Mesenchymal stem cell (in vitro differentiated cells and primary cell): ENCODE data around the gene PEX19.

Source experiments
- DNase-seq: peaks from one replicate; pipeline ENCODE4 v3.0.0-alpha.2; 2013
- H2AFZ ChIP-seq: one replicate; pipeline ENCODE4 v1.6.1; 2013; ENCODE audit warnings: low read depth, mild to moderate bottlenecking, control low read depth, inconsistent platforms, low read length, moderate library complexity
- H2AK5ac ChIP-seq: 2 replicates; pipeline ENCODE4 v1.6.1; 2013; ENCODE audit warnings: low read length, moderate library complexity, mild to moderate bottlenecking, inconsistent platforms; ENCODE audit not compliant: severe bottlenecking
- H2BK120ac ChIP-seq: one replicate; pipeline ENCODE4 v1.6.1; 2013; ENCODE audit warnings: low read depth, mild to moderate bottlenecking, inconsistent platforms, low read length, moderate library complexity
- H2BK12ac ChIP-seq, 2 experiments: one replicate each; pipeline ENCODE4 v1.6.1; 2013; ENCODE audit warnings: inconsistent platforms in 2 of 2, low read length in 2 of 2, mild to moderate bottlenecking in 2 of 2, moderate library complexity in 2 of 2, control low read depth in 1 of 2
- H2BK15ac ChIP-seq: one replicate; pipeline ENCODE4 v1.6.1; 2013; ENCODE audit warnings: mild to moderate bottlenecking, low read depth, inconsistent platforms; ENCODE audit not compliant: poor library complexity, severe bottlenecking
- H2BK5ac ChIP-seq: 2 replicates; pipeline ENCODE4 v1.6.1; 2013; ENCODE audit warnings: low read depth, mild to moderate bottlenecking, low read length, control low read depth, inconsistent platforms; ENCODE audit not compliant: poor library complexity, severe bottlenecking
- H3K14ac ChIP-seq, 2 experiments: one replicate each; pipeline ENCODE4 v1.6.1; 2013; ENCODE audit warnings: inconsistent platforms in 2 of 2, low read length in 2 of 2, control low read depth in 1 of 2, mild to moderate bottlenecking in 1 of 2, moderate library complexity in 1 of 2
- H3K18ac ChIP-seq, 2 experiments: one replicate each; pipeline ENCODE4 v1.6.1; 2013; ENCODE audit warnings: inconsistent platforms in 2 of 2, low read length in 2 of 2, control low read depth in 1 of 2, low read depth in 1 of 2, mild to moderate bottlenecking in 1 of 2
- H3K23ac ChIP-seq, 2 experiments: one replicate each; pipeline ENCODE4 v1.6.1; 2013; ENCODE audit warnings: inconsistent platforms in 2 of 2, low read length in 2 of 2, mild to moderate bottlenecking in 2 of 2, moderate library complexity in 2 of 2, control low read depth in 1 of 2
- H3K27ac ChIP-seq: 2 replicates; pipeline ENCODE4 v1.5.1; 2013; ENCODE audit warnings: mild to moderate bottlenecking, moderate library complexity, low read length, control low read depth, inconsistent platforms; ENCODE audit not compliant: poor library complexity, severe bottlenecking
- H3K27me3 ChIP-seq, 2 experiments: 2 replicates each; pipeline versions ENCODE4 v1.6.1 to v1.7.0; 2013; ENCODE audit warnings: low read length in 2 of 2, mild to moderate bottlenecking in 2 of 2, moderate library complexity in 2 of 2, control low read depth in 1 of 2, inconsistent platforms in 1 of 2; ENCODE audit not compliant: control insufficient read depth in 1 of 2, insufficient read depth in 1 of 2
- H3K36me3 ChIP-seq, 2 experiments: 2 replicates each; pipeline versions ENCODE4 v1.6.1 to v1.7.0; 2013; ENCODE audit warnings: low read length in 2 of 2, control low read depth in 1 of 2, inconsistent platforms in 1 of 2, low read depth in 1 of 2, mild to moderate bottlenecking in 1 of 2; ENCODE audit not compliant: insufficient read depth in 2 of 2, control insufficient read depth in 1 of 2
- H3K4ac ChIP-seq, 2 experiments: one replicate each; pipeline ENCODE4 v1.6.1; 2013; ENCODE audit warnings: inconsistent platforms in 2 of 2, low read length in 2 of 2, mild to moderate bottlenecking in 2 of 2, moderate library complexity in 2 of 2, control low read depth in 1 of 2, low read depth in 1 of 2
- H3K4me1 ChIP-seq: 2 replicates; pipeline ENCODE4 v1.6.1; 2013; ENCODE audit warnings: low read depth, low read length, control low read depth; ENCODE audit not compliant: control insufficient read depth, insufficient read depth
- H3K4me2 ChIP-seq: 2 replicates; pipeline ENCODE4 v1.6.1; 2013; ENCODE audit warnings: low read length, mild to moderate bottlenecking, inconsistent platforms; ENCODE audit not compliant: poor library complexity, severe bottlenecking
- H3K4me3 ChIP-seq, 2 experiments: 2 replicates each; pipeline versions ENCODE4 v1.5.1 to v1.7.0; 2013; ENCODE audit warnings: low read length in 2 of 2, mild to moderate bottlenecking in 2 of 2, control low read depth in 1 of 2, low read depth in 1 of 2; ENCODE audit not compliant: insufficient read depth in 1 of 2
- H3K79me1 ChIP-seq: replicated peaks from 2 replicates; pipeline ENCODE4 v1.6.1; 2013; ENCODE audit warnings: mild to moderate bottlenecking, control low read depth, low read length, inconsistent platforms; ENCODE audit not compliant: poor library complexity, severe bottlenecking
- H3K9ac ChIP-seq: 2 replicates; pipeline ENCODE4 v1.7.0; 2013; ENCODE audit warnings: mild to moderate bottlenecking, low read length, moderate library complexity
- H3K9me3 ChIP-seq: 2 replicates; pipeline ENCODE4 v1.7.0; 2013; ENCODE audit warnings: mild to moderate bottlenecking, low read length; ENCODE audit not compliant: control insufficient read depth
- H4K8ac ChIP-seq: one replicate; pipeline ENCODE4 v1.6.1; 2013; ENCODE audit warnings: inconsistent platforms, mild to moderate bottlenecking, low read length, moderate library complexity
- H4K91ac ChIP-seq: one replicate; pipeline ENCODE4 v1.6.1; 2013; ENCODE audit warnings: mild to moderate bottlenecking, low read length, inconsistent platforms
- WGBS: methylation state at CpG from one replicate; pipeline ENCODE4 v1.1.7; 2013; ENCODE audit warnings: mixed read lengths; 5-methylcytosine and 5-hydroxymethylcytosine counted together

The PEX19 gene

DNA sequence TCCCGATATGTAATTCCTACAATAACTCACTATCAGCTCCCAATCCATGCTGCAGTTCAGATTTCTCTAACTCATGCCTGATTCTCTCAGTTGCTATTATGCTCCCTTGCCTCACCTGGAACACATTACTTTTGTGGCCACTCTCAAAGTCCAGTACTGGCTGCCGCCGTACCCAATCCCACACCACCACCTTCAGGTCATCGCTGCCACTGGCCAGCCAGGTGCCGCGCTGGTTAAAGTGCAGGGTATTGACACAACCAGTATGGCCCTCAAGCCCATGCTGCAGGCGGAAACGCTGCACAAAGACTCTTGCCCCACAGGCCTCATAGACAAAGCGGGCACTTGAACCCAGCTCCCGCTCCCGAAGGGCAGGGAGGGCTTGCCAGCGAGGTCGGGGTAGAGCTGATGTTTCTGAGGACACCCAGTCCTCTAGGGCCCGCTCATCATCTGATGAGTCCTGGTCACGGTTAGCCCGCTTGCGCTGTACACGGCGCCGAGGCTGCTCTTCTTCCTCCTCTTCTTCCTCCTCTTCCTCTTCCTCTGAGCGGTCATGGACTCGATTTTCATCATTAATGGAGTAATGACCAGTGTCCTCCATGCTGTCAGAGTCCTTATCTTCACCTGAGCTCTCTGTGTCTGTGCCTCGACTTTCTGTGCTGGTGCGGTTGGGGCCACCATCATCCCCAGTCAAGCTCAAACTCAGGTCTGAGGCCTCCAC lies 45.2 kb downstream of the PEX19 start:
- H2BK12ac ChIP-seq, result no peak overlapping the region

GRCh38 chr1:160238408-160238807 lies 46.5 kb downstream of the PEX19 start:
- peaks cover 25% of the 10 kb centered on the region for H3K79me1 ChIP-seq
- WGBS, result 93% methylated on average over 5 of the region's 5 CpGs
- no peaks in the 10 kb centered on the region for H3K27me3 ChIP-seq
- no peaks in the 10 kb centered on the region for H3K9me3 ChIP-seq
- H3K18ac ChIP-seq, result no peak overlapping the region
- no peaks in the 10 kb centered on the region for H3K4me1 ChIP-seq
- peaks cover 22 to 96% of the 10 kb centered on the region in 2 experiments for H3K36me3 ChIP-seq
- no peak overlapping the region for H2AFZ ChIP-seq
- H4K91ac ChIP-seq, result no peak overlapping the region
- H2BK120ac ChIP-seq, result no peak overlapping the region
- no peak overlapping the region for H3K27ac ChIP-seq
- no peak overlapping the region for H2BK12ac ChIP-seq
- no peak for DNase-seq
- H2AK5ac ChIP-seq, result no peak overlapping the region
- H3K9ac ChIP-seq, result no peak overlapping the region
- no peak overlapping the region for H3K14ac ChIP-seq
- peak overlapping the region; percentile 26 for H2BK5ac ChIP-seq
- H3K4me3 ChIP-seq, result no peak overlapping the region
- no peak overlapping the region for H3K4me2 ChIP-seq
- no peak overlapping the region for H2BK15ac ChIP-seq
- peak overlapping the region in 1 of 2 experiments; percentile 42 for H3K23ac ChIP-seq
- no peak overlapping the region for H4K8ac ChIP-seq
- H3K4ac ChIP-seq, result no peak overlapping the region

More for the DNA sequence above, 45.2 kb downstream of the PEX19 start:
- Histone ChIP-seq H2BK5ac (no peak overlapping the region), H3K23ac (no peak overlapping the region), H3K4me1 (no peaks in the 10 kb centered on the region), H3K27ac (no peak overlapping the region), H3K27me3 (no peaks in the 10 kb centered on the region), H3K36me3 (peaks cover 22 to 92% of the 10 kb centered on the region in 2 experiments), H3K14ac (no peak overlapping the region), H3K9me3 (no peaks in the 10 kb centered on the region), H2BK15ac (no peak overlapping the region), H2AK5ac (no peak overlapping the region), H3K4me3 (no peak overlapping the region), H3K79me1 (peaks cover 28% of the 10 kb centered on the region), H3K18ac (no peak overlapping the region), H4K91ac (no peak overlapping the region), H3K4me2 (no peak overlapping the region), H3K9ac (no peak overlapping the region), H2BK120ac (no peak overlapping the region), H3K4ac (no peak overlapping the region), H2AFZ (no peak overlapping the region), H4K8ac (no peak overlapping the region)
- WGBS, result 97% methylated on average over 24 of the region's 24 CpGs
- no peak for DNase-seq

DNA sequence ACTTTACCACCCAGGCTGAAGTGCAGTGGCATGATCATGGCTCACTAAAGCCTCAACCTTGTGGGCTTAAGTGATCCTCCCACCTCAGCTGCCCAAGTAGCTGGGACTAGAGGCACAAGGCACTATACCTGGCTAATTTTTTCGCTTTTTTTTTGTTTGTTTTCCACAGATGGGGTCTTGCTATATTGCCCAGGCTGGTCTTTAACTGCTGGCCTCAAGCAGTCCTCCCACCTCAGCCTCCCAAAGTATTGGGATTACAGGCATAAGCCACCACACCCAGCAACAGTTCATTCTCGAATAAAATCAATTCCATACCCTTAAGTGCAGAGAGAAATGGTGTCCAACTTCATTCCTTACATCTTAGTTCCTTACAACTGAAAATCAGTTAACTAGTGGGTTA lies 47.4 kb downstream of the PEX19 start:
- Histone ChIP-seq H3K36me3 (peaks cover 23 to 95% of the 10 kb centered on the region in 2 experiments), H3K9ac (no peak overlapping the region), H3K4ac (no peak overlapping the region), H3K27ac (no peak overlapping the region), H3K27me3 (no peaks in the 10 kb centered on the region), H2BK5ac (no peak overlapping the region), H2BK15ac (no peak overlapping the region), H2BK120ac (no peak overlapping the region), H2AK5ac (no peak overlapping the region), H3K9me3 (no peaks in the 10 kb centered on the region), H3K4me2 (no peak overlapping the region), H2BK12ac (no peak overlapping the region), H3K23ac (no peak overlapping the region), H3K18ac (no peak overlapping the region), H4K8ac (no peak overlapping the region), H3K79me1 (peaks cover 20% of the 10 kb centered on the region), H3K4me1 (no peaks in the 10 kb centered on the region), H4K91ac (no peak overlapping the region), H2AFZ (no peak overlapping the region), H3K4me3 (no peak overlapping the region), H3K14ac (no peak overlapping the region)
- 92% methylated on average over 1 of the region's 2 CpGs for WGBS
- DNase-seq, result no peak

DNA sequence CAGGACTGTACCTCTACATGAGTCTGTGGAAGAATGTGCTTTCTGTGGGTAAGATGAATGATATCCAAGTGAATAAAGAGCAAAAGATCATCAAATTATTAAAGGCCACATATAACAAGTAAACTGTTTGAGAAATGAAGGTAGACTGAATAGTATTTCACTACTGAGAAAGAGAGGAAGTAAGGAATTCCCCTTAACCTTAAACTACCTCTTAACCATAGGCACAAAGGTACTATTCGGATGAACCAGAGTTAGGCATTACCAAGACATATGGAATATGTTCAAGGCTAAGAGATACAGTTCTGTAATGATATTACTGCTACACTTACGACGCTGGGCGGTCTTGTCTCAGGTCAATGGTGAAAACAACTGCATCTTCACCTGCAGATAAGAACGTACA lies 48.1 kb downstream of the PEX19 start:
- H4K8ac ChIP-seq, result no peak overlapping the region
- no peak overlapping the region for H2BK15ac ChIP-seq
- H3K27me3 ChIP-seq, result no peaks in the 10 kb centered on the region
- peaks cover 30 to 93% of the 10 kb centered on the region in 2 experiments for H3K36me3 ChIP-seq
- no peaks in the 10 kb centered on the region for H3K9me3 ChIP-seq
- no peak overlapping the region for H2BK12ac ChIP-seq
- no peak overlapping the region for H2AFZ ChIP-seq
- no peaks in the 10 kb centered on the region for H3K4me1 ChIP-seq
- no peak overlapping the region for H2AK5ac ChIP-seq
- WGBS, result 96% methylated on average over 5 of the region's 5 CpGs
- no peak overlapping the region for H3K27ac ChIP-seq
- H3K4me3 ChIP-seq, result no peak overlapping the region
- H3K18ac ChIP-seq, result no peak overlapping the region
- no peak overlapping the region for H3K14ac ChIP-seq
- no peak overlapping the region for H2BK5ac ChIP-seq
- no peak overlapping the region for H3K23ac ChIP-seq
- no peak overlapping the region for H3K9ac ChIP-seq
- no peak for DNase-seq
- no peak overlapping the region for H3K4ac ChIP-seq
- H3K4me2 ChIP-seq, result no peak overlapping the region
- peaks cover 20% of the 10 kb centered on the region for H3K79me1 ChIP-seq
- no peak overlapping the region for H4K91ac ChIP-seq
- no peak overlapping the region for H2BK120ac ChIP-seq
